GM19395 (cell line): ENCODE results near the gene TRPC1.

Experiments
- ATAC-seq: cut with Tn5 transposase; IDR thresholded peaks from one replicate; pipeline ENCODE4 v1.9.1; 2021; ENCODE audit warnings: mild to moderate bottlenecking, moderate library complexity; ENCODE audit not compliant: unreplicated experiment

Gene TRPC1

GRCh38 chr3:142828703-142829305 lies 105.0 kb downstream of the TRPC1 start:
- ATAC-seq: peak; percentile 97

DNA sequence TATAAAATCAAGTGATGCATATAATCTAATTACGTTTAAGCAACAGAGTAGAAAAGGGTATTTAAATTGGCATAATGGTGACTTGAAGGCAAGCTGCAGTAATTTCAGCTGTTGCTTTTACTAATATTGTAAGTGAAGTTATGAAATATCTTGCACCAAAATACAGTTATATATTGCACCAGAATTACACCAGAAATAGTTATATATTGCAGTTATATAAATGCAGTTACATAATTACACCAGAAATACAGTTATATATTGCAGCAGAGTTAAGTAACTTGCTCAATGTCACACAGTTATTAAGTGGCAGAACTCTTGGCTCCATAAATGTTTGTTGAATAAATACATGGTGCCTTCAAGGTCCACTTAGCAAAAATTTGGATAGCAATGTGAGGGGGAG lies 113.7 kb downstream of the TRPC1 start:
- no peak for ATAC-seq

DNA sequence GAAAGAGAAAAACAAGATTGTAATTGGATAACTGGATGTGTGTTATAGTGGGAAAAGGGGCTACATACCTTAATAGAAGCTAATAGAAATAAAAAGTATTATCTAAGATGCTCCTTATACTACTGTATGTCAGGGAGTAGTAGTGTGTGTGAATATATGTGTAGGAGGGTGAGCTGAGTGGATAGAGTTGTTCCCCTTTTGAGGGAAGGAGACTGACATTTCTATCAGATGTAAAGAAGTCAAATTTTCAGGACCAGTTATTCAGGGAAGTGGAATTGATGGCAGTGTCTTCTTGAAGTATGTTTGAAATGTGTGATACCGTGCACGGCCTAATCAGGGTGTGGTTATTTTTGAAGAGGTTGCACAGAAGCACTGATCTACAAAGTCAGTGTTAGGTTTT lies 116.0 kb downstream of the TRPC1 start:
- no peak for ATAC-seq

DNA sequence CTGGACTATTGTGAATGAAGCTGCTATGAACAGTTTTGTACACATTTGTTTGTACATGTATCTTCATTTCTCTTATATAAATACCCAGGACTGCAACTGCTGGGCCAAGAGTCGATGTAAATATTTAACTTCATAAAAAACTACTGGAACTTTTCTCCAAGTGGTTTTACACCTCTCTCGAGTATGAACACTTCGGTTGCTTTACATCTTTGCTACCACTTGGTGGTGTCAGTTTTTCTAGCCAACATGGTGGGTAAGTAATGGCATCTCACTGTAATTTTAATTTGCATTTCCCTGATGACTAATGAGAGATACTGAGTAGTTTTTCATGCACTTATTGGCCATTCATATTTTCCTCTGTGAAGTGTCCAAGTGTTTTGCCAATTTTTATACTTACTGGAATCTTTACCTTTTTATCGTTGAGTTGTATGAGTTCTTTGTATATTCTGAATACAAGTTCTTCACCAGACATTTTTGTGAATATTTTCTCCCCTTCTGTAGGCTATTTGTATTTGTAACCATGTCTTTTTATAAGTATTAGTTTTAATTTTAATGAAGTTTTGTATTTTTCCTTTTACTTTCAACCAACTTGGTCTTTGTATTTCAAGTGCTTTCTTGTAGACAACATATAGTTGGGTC lies 120.6 kb downstream of the TRPC1 start:
- ATAC-seq: peak; percentile 58

- ATAC-seq: no peak
Observed at GRCh38 chr3:142846779-142847577, 123.1 kb downstream of the TRPC1 start.

DNA sequence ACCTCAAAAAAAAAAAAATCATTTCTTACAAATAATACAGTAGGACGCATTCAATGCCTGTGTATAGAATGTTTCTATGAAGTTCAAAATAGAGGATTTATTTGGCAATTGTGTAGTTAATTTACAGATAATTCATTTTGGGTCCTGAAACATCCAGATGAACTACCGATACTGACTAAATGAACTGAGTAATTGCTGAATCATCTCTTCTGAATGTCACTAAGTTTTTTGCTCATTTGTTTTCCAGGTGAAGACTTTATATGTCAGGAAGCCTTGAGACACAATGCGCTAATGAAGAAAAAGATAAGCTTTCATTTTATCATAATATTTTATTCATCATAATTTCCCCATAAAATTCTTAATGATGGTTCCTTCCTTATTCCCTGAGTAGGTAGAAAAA lies 125.3 kb downstream of the TRPC1 start:
- no peak for ATAC-seq

DNA sequence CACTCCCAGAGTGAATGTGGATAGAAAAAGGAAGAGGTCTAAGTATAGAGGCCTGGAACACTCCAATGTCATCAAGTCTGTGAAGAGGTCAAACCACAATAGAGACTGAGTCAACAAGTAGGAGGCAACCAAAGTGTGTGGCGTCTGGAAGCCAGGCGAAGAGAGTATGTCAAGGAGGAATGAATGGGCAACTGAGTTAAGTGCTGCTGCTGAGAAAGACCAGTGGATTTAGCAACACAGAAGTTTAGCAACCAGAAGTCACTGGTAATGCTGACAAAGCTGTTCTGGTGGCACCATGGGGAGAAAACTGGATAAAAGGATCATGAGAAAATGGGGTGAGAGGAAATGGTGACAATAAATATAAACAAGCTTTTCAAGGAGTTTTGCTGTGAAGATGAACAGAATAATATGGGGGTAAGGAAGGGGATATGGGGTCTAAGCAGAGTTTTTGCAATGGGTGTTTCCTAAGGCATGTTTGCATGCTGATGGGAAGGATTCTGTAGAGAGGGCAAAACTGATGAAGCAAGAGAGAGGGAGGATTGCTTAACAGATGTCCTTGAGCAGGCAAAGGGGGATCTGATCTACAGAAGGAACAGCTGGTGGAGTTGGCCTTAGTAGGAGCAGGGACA lies 126.7 kb downstream of the TRPC1 start:
- ATAC-seq: no peak

DNA sequence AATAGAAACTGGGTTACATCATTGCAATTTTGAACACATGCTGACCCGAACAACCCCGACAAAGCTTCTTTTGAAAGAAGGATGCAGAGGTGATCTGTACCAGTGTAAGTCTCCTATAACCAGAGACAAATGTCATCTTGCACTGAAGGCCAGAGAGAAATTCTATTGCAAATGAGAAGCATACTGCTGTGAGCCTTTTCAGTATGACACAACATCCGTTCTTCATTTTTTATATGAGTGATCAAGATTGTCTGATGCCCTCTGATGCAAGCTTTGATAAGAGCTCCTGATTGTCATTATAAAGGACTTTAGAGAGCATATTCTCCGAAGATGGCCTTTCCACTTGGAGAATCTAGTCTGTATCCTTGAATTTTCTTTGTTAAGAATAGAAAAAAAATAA lies 128.2 kb downstream of the TRPC1 start:
- no peak for ATAC-seq

DNA sequence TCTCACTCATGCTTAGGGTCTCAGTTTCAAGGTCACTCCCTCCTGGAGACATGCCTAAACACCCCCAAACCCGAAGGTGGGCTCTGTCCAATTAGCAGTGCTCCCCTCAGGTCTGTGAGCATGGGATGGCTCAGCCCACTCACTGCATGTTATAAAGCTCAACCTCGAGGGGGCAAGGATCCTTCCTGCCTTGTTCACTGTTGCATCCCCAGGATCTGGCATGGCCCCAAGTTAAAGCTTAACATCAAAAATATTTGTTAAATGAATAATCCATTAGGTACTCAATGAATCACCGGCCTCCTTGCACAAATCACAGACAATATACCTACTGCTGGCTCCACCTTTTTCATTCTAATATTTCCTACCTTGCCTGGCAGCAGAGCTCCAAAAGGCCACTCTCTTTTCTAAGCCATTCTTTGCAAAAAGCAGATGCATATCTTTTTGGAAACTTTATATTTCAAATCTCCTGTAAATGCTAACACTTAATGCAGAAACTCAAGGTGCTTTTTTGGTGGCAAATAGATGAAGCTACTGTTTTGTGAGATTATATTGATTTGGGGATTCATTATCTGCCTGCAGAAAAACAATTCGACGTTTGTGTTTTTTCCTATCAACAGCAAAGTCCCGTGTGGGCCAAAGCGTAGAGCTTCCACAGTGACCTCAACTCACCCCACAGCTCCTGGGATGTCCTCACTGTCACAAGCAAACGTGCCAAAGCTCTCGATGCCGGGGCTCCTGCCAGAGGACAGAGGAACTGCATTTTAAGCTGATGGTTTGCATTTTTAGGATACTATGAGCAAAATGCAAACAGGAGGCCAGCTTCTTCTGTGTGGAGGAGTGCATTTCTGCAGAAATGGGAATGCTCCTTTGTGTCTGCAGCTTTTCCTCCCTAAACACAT lies 129.7 kb downstream of the TRPC1 start:
- no peak for ATAC-seq

DNA sequence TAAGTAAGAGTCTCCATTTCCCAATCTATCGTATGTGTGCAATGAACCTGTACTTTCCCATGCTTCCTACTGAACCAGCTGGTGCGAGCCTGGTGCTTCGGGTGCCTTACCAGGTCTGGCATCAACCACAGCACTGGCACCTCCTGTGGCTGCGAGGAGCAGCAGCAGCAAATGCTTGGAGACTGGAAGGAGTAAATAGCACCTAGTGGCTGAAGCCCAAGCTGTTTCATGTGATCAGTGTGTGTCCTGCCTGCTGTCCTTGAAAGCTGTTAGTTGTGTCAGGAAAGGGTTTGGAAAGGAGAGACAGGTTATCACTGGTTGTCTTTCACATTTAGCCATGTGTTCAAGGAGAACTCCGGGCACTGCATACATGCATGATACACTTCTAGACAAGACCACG lies 133.2 kb downstream of the TRPC1 start:
- no peak for ATAC-seq
